ENCODE results near the gene PCSK1.

Gene PCSK1

DNA sequence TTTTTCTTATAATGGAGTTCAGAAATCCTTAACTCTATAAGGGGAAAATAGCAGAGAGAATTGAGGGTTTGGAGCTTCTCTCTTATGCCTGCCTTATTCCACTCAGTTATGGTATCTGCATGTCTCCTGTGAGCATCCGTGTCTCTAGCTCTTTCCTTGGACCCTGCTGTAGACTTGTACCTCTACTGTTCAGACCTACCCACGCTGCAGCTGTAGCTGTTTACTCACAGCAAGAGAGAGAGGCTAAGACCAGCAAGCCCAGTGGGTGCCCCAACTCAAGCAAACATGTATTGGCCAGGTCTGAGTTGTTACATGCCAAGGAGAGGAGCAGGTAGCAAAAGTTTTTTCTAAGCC is 7.1 kb upstream of the PCSK1 start:
- no peak for TF ChIP-seq GATA1 (IDR thresholded peaks at IDR 0.05; ENCODE audit: low read depth, low read length)
- DNase-seq = no peak

DNA sequence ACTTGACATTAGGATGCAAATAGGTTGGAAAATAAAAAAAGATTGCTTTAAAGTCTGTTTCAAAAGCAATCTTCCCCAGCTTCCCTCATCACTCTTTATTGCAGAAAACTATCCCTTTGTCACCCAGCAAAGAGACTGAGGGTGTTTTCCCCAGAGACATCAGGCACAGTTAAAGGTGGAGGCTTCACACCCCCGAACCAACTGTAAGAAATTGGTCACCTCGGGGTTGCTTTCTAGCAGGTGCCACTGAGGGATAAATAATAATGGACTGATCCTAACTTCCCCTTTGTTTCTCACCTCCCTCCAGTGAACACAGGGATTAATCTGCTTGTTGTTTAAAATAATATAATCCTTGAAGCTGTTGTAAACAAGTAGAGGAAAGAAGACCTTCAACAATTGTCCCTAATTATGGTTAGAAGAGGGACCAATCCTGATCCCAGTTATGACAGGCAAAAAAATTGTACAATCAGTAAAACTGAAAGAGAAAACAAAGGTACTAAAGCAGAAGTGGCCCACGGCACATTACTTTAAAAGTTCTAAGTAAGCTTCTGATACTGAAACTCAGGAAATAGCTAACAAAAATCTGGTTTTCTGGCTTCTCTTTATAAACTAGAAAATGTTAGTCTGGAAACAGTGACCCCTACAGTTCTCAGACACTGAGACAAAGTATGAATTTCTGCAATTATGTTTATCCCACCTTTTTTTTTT is 6.6 kb upstream of the PCSK1 start:
- DNase-seq = no peak
- no peak for TF ChIP-seq GATA1 (IDR thresholded peaks at IDR 0.05; ENCODE audit: low read depth, low read length)

DNA sequence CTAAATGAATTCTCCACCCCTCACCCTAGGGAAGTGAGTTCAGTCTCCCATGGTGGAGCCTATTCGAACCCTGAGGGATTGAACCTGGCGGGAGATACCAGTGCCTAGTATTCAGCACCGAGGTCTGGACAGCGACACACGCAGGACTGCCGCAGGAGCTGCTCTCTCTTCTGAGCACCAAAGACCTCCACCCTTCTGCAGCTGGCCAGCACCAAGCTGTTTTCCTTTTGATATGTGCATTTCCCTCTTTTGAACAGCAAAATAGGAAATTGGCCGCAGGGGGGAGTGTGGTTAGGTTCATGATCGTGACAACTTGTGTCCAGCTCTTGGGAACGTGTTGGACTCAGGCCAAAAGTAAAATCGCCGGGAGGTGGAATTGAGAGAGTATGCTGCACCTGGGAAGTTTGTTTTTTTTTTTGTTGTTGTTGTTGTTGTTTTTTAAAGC is 1.2 kb upstream of the PCSK1 start:
- peak; percentile 68 to 74 for DNase-seq
- TF ChIP-seq GATA1 (IDR thresholded peaks at IDR 0.05; ENCODE audit: low read depth, low read length) = no peak
- no peak for TF ChIP-seq POLR2A (IDR thresholded peaks at IDR 0.05; ENCODE audit: low read length)

DNA sequence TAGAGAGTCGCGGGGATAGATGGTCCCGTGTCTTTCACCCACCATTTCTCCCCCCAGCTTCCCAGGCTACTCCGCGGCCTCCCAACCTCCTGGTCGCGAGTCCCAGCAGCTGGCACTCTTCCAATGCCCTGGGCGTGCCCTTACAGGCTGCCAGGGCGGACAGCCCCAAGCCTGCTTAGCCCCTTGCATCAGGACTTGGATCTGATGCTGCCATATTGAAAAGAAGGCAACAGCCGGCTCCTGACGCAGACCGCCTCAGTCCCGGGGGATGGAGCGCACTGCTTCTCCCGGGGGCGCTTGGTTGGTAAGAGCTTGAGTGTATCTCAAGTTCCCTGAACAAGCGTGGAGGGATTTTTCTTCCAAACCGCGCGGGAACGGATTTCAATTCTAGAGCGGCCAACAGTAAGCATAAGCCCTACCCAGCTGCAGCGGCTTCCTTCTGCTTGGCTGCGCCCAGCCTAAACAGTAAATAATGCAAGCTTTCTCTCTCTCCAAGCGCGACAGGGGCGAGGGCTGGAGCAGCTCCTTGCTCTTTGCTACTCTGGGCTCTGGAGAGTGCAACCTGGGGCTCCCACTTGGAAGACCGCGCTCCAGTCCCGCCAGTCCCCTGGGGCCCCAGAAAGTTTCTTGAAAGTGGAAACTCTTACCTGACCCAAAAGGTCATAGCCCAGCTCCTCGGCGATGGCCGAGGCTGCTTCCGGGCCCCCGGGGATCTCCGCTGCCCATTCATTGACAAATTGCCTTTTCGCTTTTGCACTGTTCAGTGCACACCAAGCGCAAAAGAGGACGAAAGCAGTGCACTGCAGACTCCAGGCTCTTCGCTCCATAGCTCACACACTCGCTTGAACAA is 607 bp downstream of the PCSK1 start:
- no peak for DNase-seq
- TF ChIP-seq POLR2A (IDR thresholded peaks at IDR 0.05; ENCODE audit: low read length) (no peak), GATA1 (IDR thresholded peaks at IDR 0.05; ENCODE audit: low read depth, low read length) (no peak)

DNA sequence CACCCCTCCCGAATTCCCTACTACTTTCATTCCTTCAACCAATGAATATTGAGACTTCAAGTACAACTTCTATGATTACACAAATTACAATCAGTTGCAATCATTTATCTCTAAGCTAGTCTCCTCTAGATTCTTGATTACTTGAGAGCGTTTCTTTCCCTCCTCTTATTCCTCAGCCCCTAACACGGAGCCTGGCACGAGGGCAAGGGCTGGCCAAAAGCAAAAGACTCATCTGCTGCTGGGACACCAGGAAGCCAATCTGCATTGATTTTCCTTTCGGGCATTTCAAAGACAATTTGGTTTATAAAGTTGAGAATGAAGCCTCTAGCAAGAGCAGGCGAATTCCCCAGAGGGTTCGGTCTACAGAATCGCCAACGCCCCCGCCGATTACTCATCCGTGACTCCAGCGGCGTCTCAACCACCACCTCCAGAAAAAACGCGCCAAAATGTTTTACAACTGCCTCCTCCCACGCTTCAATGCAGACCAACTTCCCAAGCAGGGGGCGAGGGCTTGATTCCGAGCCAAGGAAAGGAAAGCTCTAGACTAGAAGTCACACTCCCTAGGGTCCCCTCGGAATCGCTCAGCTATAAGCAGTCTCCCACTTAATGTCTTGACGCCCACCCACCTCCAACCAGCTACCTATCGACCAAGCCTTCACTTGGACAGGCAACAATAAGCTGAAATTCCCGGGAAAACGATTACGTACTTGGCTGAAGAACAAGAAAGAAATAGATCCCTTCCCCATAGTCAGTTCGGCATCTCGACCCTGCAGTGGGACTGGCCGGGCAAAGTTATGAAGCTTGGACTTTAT is 1.5 kb downstream of the PCSK1 start:
- DNase-seq = no peak
- no peak for TF ChIP-seq POLR2A (IDR thresholded peaks at IDR 0.05; ENCODE audit: low read length)
- TF ChIP-seq GATA1 (IDR thresholded peaks at IDR 0.05; ENCODE audit: low read depth, low read length) = no peak

DNA sequence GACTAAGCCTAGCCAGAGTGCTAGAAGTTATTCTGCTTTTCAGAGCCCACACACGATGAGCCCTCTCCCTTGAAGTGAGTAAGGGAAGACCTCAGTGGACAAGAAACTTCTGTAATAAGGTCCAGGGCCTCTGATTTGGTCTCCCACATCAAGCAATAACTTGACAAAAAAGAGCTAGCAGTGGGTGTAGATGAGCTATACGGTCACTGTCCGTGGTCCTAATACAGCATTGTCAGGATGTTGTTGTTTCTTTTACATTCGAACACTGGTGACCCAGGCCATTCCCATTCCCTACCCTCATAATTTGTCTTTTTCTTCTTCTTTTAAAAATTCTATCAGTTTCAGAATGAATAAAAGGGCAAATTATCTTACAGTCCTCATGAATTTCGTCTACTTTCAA is 5.2 kb downstream of the PCSK1 start:
- DNase-seq = no peak
- TF ChIP-seq GATA1 (IDR thresholded peaks at IDR 0.05; ENCODE audit: low read depth, low read length) (no peak), POLR2A (IDR thresholded peaks at IDR 0.05; ENCODE audit: low read length) (no peak)

DNA sequence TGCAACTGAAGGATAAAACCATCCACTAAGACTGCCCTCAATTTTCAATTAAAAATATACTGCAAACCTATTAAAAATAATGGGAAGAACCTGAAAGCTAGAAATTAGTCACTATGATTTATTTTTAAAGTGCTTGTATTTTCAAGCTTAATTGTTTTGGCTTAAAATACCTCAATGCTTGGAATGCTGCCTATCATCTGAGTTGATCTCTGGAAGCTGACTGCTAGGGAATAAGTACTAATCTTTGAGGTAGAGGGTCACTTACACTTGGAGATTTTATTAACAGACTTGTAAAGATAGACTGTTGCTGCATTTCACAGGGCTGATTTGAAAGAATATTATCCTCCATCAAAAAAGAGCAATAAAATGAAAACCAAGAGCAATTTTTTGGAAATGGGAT is 6.2 kb downstream of the PCSK1 start:
- no peak for DNase-seq

DNA sequence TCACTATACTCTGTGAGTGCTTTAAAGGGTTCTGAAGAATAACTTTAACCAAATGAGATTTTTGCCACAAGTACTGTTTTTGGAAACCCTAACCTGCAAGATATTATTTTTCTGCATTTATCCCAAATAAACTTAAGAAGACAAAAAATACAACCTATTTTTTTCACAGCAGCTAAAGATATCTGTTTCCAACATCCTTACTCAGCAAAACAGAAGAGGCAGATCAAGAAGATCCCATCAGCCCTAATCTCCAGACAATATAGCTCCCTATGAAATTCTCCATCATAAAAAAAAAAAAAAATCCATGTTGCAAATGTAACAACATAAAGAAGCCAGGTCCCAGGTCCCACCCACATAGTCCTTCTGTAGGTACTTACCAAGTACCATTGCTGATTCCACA is 7.6 kb downstream of the PCSK1 start:
- DNase-seq = no peak
- no peak for TF ChIP-seq POLR2A (IDR thresholded peaks at IDR 0.05; ENCODE audit: low read length)
- no peak for TF ChIP-seq GATA1 (IDR thresholded peaks at IDR 0.05; ENCODE audit: low read depth, low read length)

More for the DNA sequence above, 6.2 kb downstream of the PCSK1 start:
- TF ChIP-seq GATA1 (IDR thresholded peaks at IDR 0.05; ENCODE audit: low read depth, low read length) = no peak
- no peak for TF ChIP-seq POLR2A (IDR thresholded peaks at IDR 0.05; ENCODE audit: low read length)

DNA sequence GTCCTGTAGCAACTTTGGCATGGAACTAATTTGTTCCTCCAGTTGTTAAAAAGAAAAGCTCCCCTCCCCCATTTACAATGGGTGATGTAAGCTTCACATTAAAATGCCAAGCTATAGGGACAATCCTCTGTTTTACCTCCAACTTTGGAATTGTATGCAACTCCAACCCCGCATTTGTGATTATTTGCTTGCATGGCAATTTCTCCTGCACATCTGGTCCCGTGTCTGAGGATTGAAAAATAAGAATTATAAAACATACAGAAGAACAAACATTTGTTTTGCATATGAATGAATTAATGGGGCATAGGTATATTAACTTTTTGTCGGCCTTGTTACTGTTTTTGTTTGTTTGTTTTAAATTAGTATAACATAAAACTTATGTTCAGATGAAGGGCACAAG is 17.2 kb downstream of the PCSK1 start:
- DNase-seq = no peak
- TF ChIP-seq GATA1 (IDR thresholded peaks at IDR 0.05; ENCODE audit: low read depth, low read length) (no peak), POLR2A (IDR thresholded peaks at IDR 0.05; ENCODE audit: low read length) (no peak)

DNA sequence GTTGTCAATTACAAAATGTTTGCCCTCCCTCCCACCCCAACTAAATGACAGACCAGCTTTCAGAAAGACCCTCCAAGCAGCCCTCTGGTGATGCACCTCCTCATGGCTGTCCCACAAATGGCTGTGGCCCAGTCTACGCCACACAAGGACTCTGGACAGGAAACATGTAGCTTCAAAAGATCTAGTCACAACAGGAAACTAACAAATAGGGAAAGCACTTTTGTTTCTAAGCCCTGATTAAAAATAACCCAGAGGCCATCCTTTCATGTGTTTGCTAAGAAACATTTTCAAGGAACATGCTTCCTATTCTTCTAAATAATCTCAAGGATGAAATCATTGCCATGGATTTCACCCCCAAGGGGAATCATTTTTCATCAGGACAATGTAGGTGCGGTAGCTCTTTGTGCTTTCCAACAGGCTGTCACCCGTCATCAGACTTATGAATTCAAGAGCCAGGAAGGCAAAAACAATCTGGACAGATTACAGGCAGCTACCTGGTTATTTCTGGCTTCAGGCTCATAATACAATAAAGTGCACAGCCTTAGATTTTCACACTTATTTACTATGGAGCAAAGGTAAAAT is 20.1 kb downstream of the PCSK1 start:
- TF ChIP-seq GATA1 (IDR thresholded peaks at IDR 0.05; ENCODE audit: low read depth, low read length) (no peak), POLR2A (IDR thresholded peaks at IDR 0.05; ENCODE audit: low read length) (no peak)
- DNase-seq = no peak

DNA sequence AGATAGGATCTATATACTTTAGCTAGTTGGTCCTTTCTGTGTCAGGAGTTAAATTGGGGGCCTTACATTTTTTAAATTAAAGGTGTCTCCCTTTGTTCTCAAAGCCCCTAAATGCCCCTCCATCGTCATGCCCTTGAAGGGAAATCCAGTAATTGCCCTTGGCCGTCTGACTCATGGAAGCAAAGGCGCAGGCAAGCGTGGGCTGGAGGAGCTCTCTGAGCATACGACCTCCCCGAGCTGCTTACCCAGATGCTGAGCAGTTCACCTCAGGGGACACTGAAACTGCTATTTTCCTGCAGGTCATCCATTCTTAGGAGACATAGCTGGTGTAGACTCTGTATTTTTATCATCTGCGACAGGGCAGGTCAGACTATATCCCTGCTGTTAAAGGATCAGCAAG is 23.0 kb downstream of the PCSK1 start:
- TF ChIP-seq GATA1 (IDR thresholded peaks at IDR 0.05; ENCODE audit: low read depth, low read length) (no peak), POLR2A (IDR thresholded peaks at IDR 0.05; ENCODE audit: low read length) (no peak)
- DNase-seq = no peak

DNA sequence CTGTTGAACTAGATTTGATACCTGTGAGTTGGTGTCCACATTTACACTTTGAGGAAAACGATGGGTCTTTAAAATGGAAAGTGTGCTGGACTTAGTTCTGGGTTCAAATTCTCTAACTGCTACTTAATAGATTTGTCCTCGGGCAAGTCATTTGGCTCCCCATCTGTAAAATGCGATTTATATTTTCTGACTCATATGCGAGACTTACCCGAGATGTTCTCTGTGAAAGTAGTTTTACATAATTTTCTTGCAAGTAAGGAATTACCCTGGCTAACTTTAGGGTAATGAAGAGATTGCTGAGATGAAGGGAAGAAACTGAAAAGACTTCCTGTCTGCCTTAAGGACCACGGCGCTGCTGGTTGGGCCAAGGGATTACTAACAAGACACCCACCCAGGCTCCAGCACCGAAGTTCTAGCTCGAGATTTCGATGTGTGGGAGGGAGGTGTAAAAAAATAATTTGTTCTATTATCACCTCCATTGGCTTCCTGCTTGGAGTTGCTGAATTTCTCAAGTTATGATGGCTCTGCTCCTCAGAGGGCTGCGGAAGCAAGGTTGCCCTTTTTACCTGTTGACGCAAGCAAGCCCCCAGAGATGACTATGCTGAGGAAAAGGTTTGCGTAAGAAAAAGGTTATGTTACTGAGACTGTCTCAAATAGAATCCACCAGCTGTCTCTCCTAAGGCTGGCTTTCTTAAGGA is 24.1 kb downstream of the PCSK1 start:
- DNase-seq = no peak
- TF ChIP-seq POLR2A (IDR thresholded peaks at IDR 0.05; ENCODE audit: low read length) = no peak
- TF ChIP-seq GATA1 (IDR thresholded peaks at IDR 0.05; ENCODE audit: low read depth, low read length) = no peak

DNA sequence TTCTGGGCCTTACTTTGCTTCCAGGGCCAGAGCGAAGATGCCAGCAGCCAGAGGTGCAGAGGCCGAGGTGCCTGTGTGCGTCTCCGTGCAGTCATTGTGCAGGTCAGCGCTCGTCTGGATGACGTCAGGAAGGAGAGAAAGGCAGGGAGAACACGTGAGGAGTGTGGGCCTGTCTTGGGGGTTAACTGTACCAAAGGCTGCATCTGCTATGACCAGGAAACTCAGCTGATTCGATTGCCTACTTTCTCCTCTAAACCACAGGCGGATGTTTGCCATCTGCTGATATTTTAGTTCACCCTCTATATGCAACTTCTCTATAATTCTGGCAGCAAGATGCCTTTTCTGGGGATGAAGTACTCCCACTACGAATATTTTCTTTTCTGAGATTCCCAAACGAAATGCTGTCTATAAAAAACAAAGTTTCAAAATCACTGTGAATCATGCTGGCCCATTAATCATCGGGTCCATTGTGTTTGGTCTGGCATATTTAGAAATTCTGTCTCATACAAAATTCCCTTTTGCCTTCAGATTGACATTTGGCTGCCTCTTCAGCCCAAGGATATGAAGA is 24.8 kb downstream of the PCSK1 start:
- DNase-seq = no peak
- TF ChIP-seq GATA1 (IDR thresholded peaks at IDR 0.05; ENCODE audit: low read depth, low read length) = no peak
- no peak for TF ChIP-seq POLR2A (IDR thresholded peaks at IDR 0.05; ENCODE audit: low read length)

Measured in erythroblast (primary cell).